Transverse colon (tissue), 3 donors: ENCODE results near the gene FANCD2.
"Not testable (repeated sequence)": the region's sequence is repeated elsewhere in the genome, so short reads cannot be mapped to it uniquely, and the experiment has no call there.

Experiments
- CTCF ChIP-seq, 5 experiments: fragments of 200-600 bp in 3 of 5; fragments of 450-650 bp in 2 of 5; sonication (generic) in 3 of 5; IDR thresholded peaks; 1 replicate in 2 of 5; 2 replicates in 3 of 5; pipeline ENCODE4 v1.5.1; 2016 to 2017; ENCODE audit warnings: antibody characterized with exemption in 5 of 5, inconsistent platforms in 3 of 5, mild to moderate bottlenecking in 2 of 5, moderate library complexity in 1 of 5
- EP300 ChIP-seq: sonication (generic); formaldehyde crosslinking; IDR thresholded peaks from one replicate; pipeline ENCODE4 v1.6.1; 2017; ENCODE audit warnings: antibody characterized with exemption, low read depth
- POLR2A ChIP-seq: fragments of 450-650 bp; IDR thresholded peaks from one replicate; pipeline ENCODE4 v1.6.1; 2016; ENCODE audit warnings: antibody characterized with exemption, mild to moderate bottlenecking, moderate library complexity

GRCh38 chr3:10018806-10019205 is 7.4 kb upstream of the FANCD2 start:
- not testable (repeated sequence) for TF ChIP-seq POLR2A; CTCF (IDR thresholded peaks at IDR 0.05); EP300
